GM12878 (cell line): ENCODE data around the gene CAMK2D. TPM values are rescaled to one million over a fixed set of nuclear protein-coding genes. Genes with fewer than 3 reads are reported as not detected.
A peak's percentile ranks its signal among the peaks of the same experiment; 100 is the strongest.

Experiments
- ATAC-seq: fragments of 200-7000 bp; cut with Tn5 transposase; 3 replicates; pipeline ENCODE4 v1.9.1; 2020; ENCODE audit warnings: mild to moderate bottlenecking, moderate library complexity
- BruUV-seq: library from RNA; stranded (reverse); fragments of 400-500 nt; replicated peaks from 2 replicates; lab custom pipeline; 2021; lab: Mats Ljungman, UMichigan
- CTCF ChIA-PET: fragments of 300-600 bp; sonication (Branson Sonifier 250); formaldehyde crosslinking; extraction: SDS; loops from one replicate; lab custom pipeline; 2021; ENCODE audit warnings: inconsistent platforms; lab: Yijun Ruan, JAX
- POLR2A ChIA-PET: fragments of 350-600 bp; formaldehyde crosslinking; extraction: SDS; loops from one replicate; lab custom pipeline; 2021; ENCODE audit warnings: inconsistent platforms; lab: Charles Lee
- RAD21 ChIA-PET: fragments of 300-600 bp; sonication (Branson Sonifier 250); formaldehyde crosslinking; loops from one replicate; lab custom pipeline; 2023; ENCODE audit warnings: antibody characterized with exemption; ENCODE audit not compliant: unreplicated experiment; lab: Charles Lee
- SMC1A ChIA-PET: fragments of 300-600 bp; sonication (Branson Sonifier 250); formaldehyde crosslinking; loops from one replicate; lab custom pipeline; 2023; ENCODE audit not compliant: unreplicated experiment, uncharacterized antibody; lab: Charles Lee
- DNase-seq: peaks from one replicate; pipeline ENCODE4 v3.0.0-alpha.2; 2011; ENCODE audit warnings: low read depth, low spot score
- FAIRE-seq: peaks from 3 replicates; lab custom pipeline; 2011; peaks lifted over from hg19 to GRCh38; lab: Jason Lieb, UNC
- H2AFZ ChIP-seq: 2 replicates; pipeline ENCODE4 v1.6.0; 2011; ENCODE audit warnings: low read depth, low read length, control low read depth; ENCODE audit not compliant: control insufficient read depth
- H3K27ac ChIP-seq: 2 replicates; pipeline ENCODE4 v1.5.1; 2011; ENCODE audit warnings: control low read depth; ENCODE audit not compliant: control insufficient read depth, insufficient read depth
- H3K27me3 ChIP-seq, 2 experiments: replicated peaks in 1 of 2; 2 replicates each; pipeline versions ENCODE4 v1.6.0 to v1.6.1; 2011; ENCODE audit warnings: low read length in 1 of 2; ENCODE audit not compliant: control insufficient read depth in 2 of 2, insufficient read depth in 2 of 2
- H3K36me3 ChIP-seq, 2 experiments: 2 replicates each; pipeline ENCODE4 v1.5.1; 2011; ENCODE audit warnings: low read length in 1 of 2; ENCODE audit not compliant: control insufficient read depth in 2 of 2, insufficient read depth in 2 of 2
- H3K4me1 ChIP-seq: 2 replicates; pipeline ENCODE4 v1.6.1; 2011; ENCODE audit warnings: mild to moderate bottlenecking, low read length, moderate library complexity, mixed read lengths; ENCODE audit not compliant: control insufficient read depth, insufficient read depth
- H3K4me2 ChIP-seq: 2 replicates; pipeline ENCODE4 v1.6.0; 2011; ENCODE audit warnings: control low read depth; ENCODE audit not compliant: control insufficient read depth, insufficient read depth
- H3K4me3 ChIP-seq: fragments of 200-600 bp; sonication (generic); 2 replicates; pipeline ENCODE4 v1.5.1; 2016
- H3K79me2 ChIP-seq: 2 replicates; pipeline ENCODE4 v1.6.0; 2011; ENCODE audit warnings: low read length; ENCODE audit not compliant: control insufficient read depth, insufficient read depth
- H3K9ac ChIP-seq: 2 replicates; pipeline ENCODE4 v1.8.0; 2011; ENCODE audit warnings: low read length, control low read depth, mixed read lengths; ENCODE audit not compliant: control insufficient read depth, insufficient read depth
- H3K9me3 ChIP-seq: replicated peaks from 3 replicates; pipeline ENCODE4 v1.5.1; 2011; ENCODE audit warnings: mild to moderate bottlenecking, low read length; ENCODE audit not compliant: control insufficient read depth, insufficient read depth
- H4K20me1 ChIP-seq: 2 replicates; pipeline ENCODE4 v1.6.0; 2011; ENCODE audit not compliant: control insufficient read depth, insufficient read depth
- ATF7 ChIP-seq: fragments of 450-650 bp; IDR thresholded peaks from 2 replicates; pipeline ENCODE4 v1.6.1; 2016; ENCODE audit warnings: low read depth, mild to moderate bottlenecking
- CEBPZ ChIP-seq: fragments of 150-350 bp; IDR thresholded peaks from 2 replicates; pipeline ENCODE4 v1.6.1; 2016; ENCODE audit warnings: low read depth, low read length
- DPF2 ChIP-seq: fragments of 450-650 bp; IDR thresholded peaks from 2 replicates; pipeline ENCODE4 v1.6.1; 2017; ENCODE audit warnings: mild to moderate bottlenecking
- EP300 ChIP-seq, 2 experiments: fragments of 150-350 bp in 1 of 2; IDR thresholded peaks; 2 replicates each; pipeline ENCODE4 v1.6.1; 2011 to 2012; ENCODE audit warnings: low read depth in 2 of 2, low read length in 2 of 2, borderline replicate concordance in 1 of 2, improper control_type of control experiment in 1 of 2, inconsistent platforms in 1 of 2; ENCODE audit not compliant: control insufficient read depth in 1 of 2
- IKZF1 ChIP-seq: fragments of 450-650 bp; conservative IDR thresholded peaks from 2 replicates; pipeline ENCODE4 v1.6.1; 2017; ENCODE audit warnings: antibody characterized with exemption, mild to moderate bottlenecking
- IKZF2 ChIP-seq, 2 experiments: fragments of 450-650 bp; IDR thresholded peaks; 2 replicates each; pipeline ENCODE4 v1.6.1; 2017; ENCODE audit warnings: mild to moderate bottlenecking in 2 of 2, moderate library complexity in 2 of 2
- IRF4 ChIP-seq: IDR thresholded peaks from 2 replicates; pipeline ENCODE4 v1.6.1; 2011; ENCODE audit warnings: low read depth, low read length
- MTA2 ChIP-seq: fragments of 450-650 bp; IDR thresholded peaks from 2 replicates; pipeline ENCODE4 v1.6.1; 2016; ENCODE audit warnings: low read depth, mild to moderate bottlenecking, moderate library complexity
- NBN ChIP-seq: fragments of 450-650 bp; IDR thresholded peaks from 2 replicates; pipeline ENCODE4 v1.6.1; 2016
- NR2F1 ChIP-seq: fragments of 450-650 bp; conservative IDR thresholded peaks from 2 replicates; pipeline ENCODE4 v1.6.1; 2017; ENCODE audit warnings: mild to moderate bottlenecking
- RELB ChIP-seq: fragments of 450-650 bp; IDR thresholded peaks from 2 replicates; pipeline ENCODE4 v1.6.1; 2017; ENCODE audit warnings: low read depth, mild to moderate bottlenecking, moderate library complexity
- STAT1 ChIP-seq: fragments of 450-650 bp; conservative IDR thresholded peaks from 2 replicates; pipeline ENCODE4 v1.6.1; 2014; ENCODE audit warnings: antibody characterized with exemption, mild to moderate bottlenecking
- TCF7 ChIP-seq: IDR thresholded peaks from 2 replicates; pipeline ENCODE4 v1.6.1; 2014; ENCODE audit warnings: antibody characterized with exemption, borderline replicate concordance
- ZNF687 ChIP-seq: fragments of 450-650 bp; IDR thresholded peaks from 2 replicates; pipeline ENCODE4 v1.6.1; 2017; ENCODE audit warnings: mild to moderate bottlenecking, moderate library complexity
- WGBS: methylation state at CpG from one replicate; pipeline ENCODE4 v1.1.6; 2016; ENCODE audit warnings: low lambda C conversion rate; ENCODE audit not compliant: insufficient replicate concordance, insufficient coverage; ENCODE audit errors: missing lambda C conversion rate; 5-methylcytosine and 5-hydroxymethylcytosine counted together
- in situ Hi-C: fragments of 300-500 bp; cut with MboI; formaldehyde crosslinking; loops from 9 replicates; pipeline ENCODE4 v1.14.3; 2018; ENCODE audit warnings: mixed read lengths
- intact Hi-C: fragments of 100-400 bp; cut with micrococcal nuclease; formaldehyde crosslinking; loops from one replicate; pipeline ENCODE4 v1.14.2; 2022; ENCODE audit not compliant: unreplicated experiment
- polyA plus RNA-seq, 11 experiments: library from polyadenylated mRNA; depleted of rRNA in 4 of 11; unstranded in 6 of 11; stranded (reverse) in 5 of 11; fragments of >200 nt; fragmentation: Nextera tagmentation in 4 of 11; fragmentation: Illumina TruSeq in 1 of 11; extraction: Ambion mirVana in 4 of 11; extraction: Trizol in 1 of 11; gene quantifications; 1 replicate in 1 of 11; 2 replicates in 10 of 11; pipeline versions ENCODE4 v1.2.1 to v1.2.3, GENCODE V29; 2011 to 2016; ENCODE audit warnings: inconsistent platforms in 2 of 11, missing spikeins in 2 of 11, low read depth in 1 of 11
- total RNA-seq, 4 experiments: library from RNA; depleted of rRNA in 3 of 4; stranded (reverse); fragments of >200 nt in 3 of 4; fragmentation: Illumina TruSeq in 1 of 4; extraction: Trizol in 1 of 4; gene quantifications; 2 replicates each; pipeline versions ENCODE4 v1.2.1 to v1.2.3, GENCODE V29; 2013 to 2021

The CAMK2D gene
- total and polyA plus RNA-seq, 10 of the 15 experiments (the other 5 are each of a cell fraction or from before 2014, with no cell fraction given): 6.9 to 88.5 (median 12.9) TPM

GRCh38 chr4:113776016-113776415 lies 14.5 kb upstream of the CAMK2D start:
- FAIRE-seq (no peak), ATAC-seq (peak; percentile 80), DNase-seq (no peak)
- ChIA-PET POLR2A (interaction anchor here (0.5 to 1.2 kb wide), 3 partner anchors 9 to 794 kb away, joined by 3 to 7 read pairs (median 4); no protein-coding TSS in a partner anchor), RAD21 (interaction anchor here (0.7 to 2.5 kb wide), 4 partner anchors 9 to 140 kb away, joined by 3 to 10 read pairs (median 4); no protein-coding TSS in a partner anchor), SMC1A (interaction anchor here (0.7 to 2.7 kb wide), 19 partner anchors 9 to 393 kb away, joined by 3 to 14 read pairs (median 4); no protein-coding TSS in a partner anchor), CTCF (interaction anchor here (0.8 to 1.6 kb wide), 5 partner anchors 8 to 382 kb away, joined by 3 to 8 read pairs (median 5); no protein-coding TSS in a partner anchor)
- Histone ChIP-seq H4K20me1 (no peaks in the 10 kb centered on the region), H3K4me2 (no peak overlapping the region), H3K9ac (no peak overlapping the region), H3K36me3 (no peaks in the 10 kb centered on the region), H3K9me3 (peaks cover 3% of the 10 kb centered on the region; the same call in 1 of the 3 replicates), H3K4me1 (no peaks in the 10 kb centered on the region; the same call in 1 of the 2 replicates), H3K27ac (no peak overlapping the region), H2AFZ (no peak overlapping the region), H3K4me3 (no peak overlapping the region), H3K27me3 (no peaks in the 10 kb centered on the region), H3K79me2 (no peaks in the 10 kb centered on the region)
- in situ Hi-C loops: no loop called here
- 34% methylated on average over 4 of the region's 4 CpGs for WGBS
- intact Hi-C loops: no loop called here
- no TSS peak for BruUV-seq
- TF ChIP-seq NBN (0 out of 2 replicates have a peak, but pooled peaks have one; percentile 51), STAT1 (no peak), CEBPZ (no peak), EP300 (IDR thresholded peaks at IDR 0.05; ENCODE audit: borderline replicate concordance in 1 of 2, control insufficient read depth in 1 of 2, low read depth in 2 of 2, low read length in 2 of 2) (0 out of 4 replicates have a peak, but pooled peaks of 1 of the 2 experiments have one; percentile 12), NR2F1 (no peak), ATF7 (peak; percentile 76), TCF7 (no peak), RELB (peak; percentile 75), DPF2 (0 out of 2 replicates have a peak, but pooled peaks have one; percentile 34), IRF4 (no peak), MTA2 (peak; percentile 96), IKZF2 (IDR thresholded peaks at IDR 0.05) (peak; percentile 80 to 82), ZNF687 (no peak), IKZF1 (peak; percentile 63)
